Measurements from ENCODE around the gene RTKN.

- no peak for TF ChIP-seq CTCF (IDR thresholded peaks at IDR 0.05)
- no peak for TF ChIP-seq POLR2A (IDR thresholded peaks at IDR 0.05)
These were observed 507 bp downstream of the RTKN start for GRCh38 chr2:74441170-74441689.

Data from Peyer's patch (tissue), 4 donors.